OCI-M1 (cell line): ENCODE measurements around the gene POU6F2.

Experiments used
- DNase-seq: peaks from one replicate; lab custom pipeline; 2025; lab: John Stamatoyannopoulos, UW

POU6F2 gene

GRCh38 chr7:39252916-39253315, 275.2 kb downstream of the POU6F2 start:
- DNase-seq = no peak

GRCh38 chr7:39259391-39260003, 281.8 kb downstream of the POU6F2 start:
- DNase-seq = no peak

GRCh38 chr7:39260279-39260844, 282.7 kb downstream of the POU6F2 start:
- DNase-seq = no peak

GRCh38 chr7:39261771-39262170, 284.1 kb downstream of the POU6F2 start:
- no peak for DNase-seq

GRCh38 chr7:39265641-39266591, 288.2 kb downstream of the POU6F2 start:
- no peak for DNase-seq

- no peak for DNase-seq
Measured at GRCh38 chr7:39269034-39269433, 291.3 kb downstream of the POU6F2 start.

- no peak for DNase-seq
Measured at GRCh38 chr7:39270018-39270417, 292.3 kb downstream of the POU6F2 start.

- DNase-seq = no peak
Measured at GRCh38 chr7:39271402-39271801, 293.7 kb downstream of the POU6F2 start.

- DNase-seq = no peak
Measured at GRCh38 chr7:39272111-39272510, 294.4 kb downstream of the POU6F2 start.

- no peak for DNase-seq
Measured at GRCh38 chr7:39272691-39273090, 295.0 kb downstream of the POU6F2 start.

- DNase-seq = no peak
Measured at GRCh38 chr7:39280337-39280736, 302.6 kb downstream of the POU6F2 start.

GRCh38 chr7:39285256-39285655, 307.5 kb downstream of the POU6F2 start:
- DNase-seq = no peak

GRCh38 chr7:39288303-39288702, 310.6 kb downstream of the POU6F2 start:
- DNase-seq = no peak

GRCh38 chr7:39291628-39292410, 314.1 kb downstream of the POU6F2 start:
- DNase-seq = no peak

- no peak for DNase-seq
Measured at GRCh38 chr7:39293056-39293823, 315.5 kb downstream of the POU6F2 start.

GRCh38 chr7:39294022-39294421, 316.3 kb downstream of the POU6F2 start:
- DNase-seq = no peak

- no peak for DNase-seq
Measured at GRCh38 chr7:39295796-39296195, 318.1 kb downstream of the POU6F2 start.

- no peak for DNase-seq
Measured at GRCh38 chr7:39299695-39300094, 322.0 kb downstream of the POU6F2 start.

- DNase-seq = no peak
Measured at GRCh38 chr7:39300276-39300675, 322.6 kb downstream of the POU6F2 start.

GRCh38 chr7:39301543-39301942, 323.8 kb downstream of the POU6F2 start:
- DNase-seq = no peak

- DNase-seq = no peak
Measured at GRCh38 chr7:39304178-39304577, 326.5 kb downstream of the POU6F2 start.
